GM21360 (cell line): Measurements from ENCODE around the gene NRDE2.
"Not testable (repeated sequence)": the region's sequence is repeated elsewhere in the genome, so short reads cannot be mapped to it uniquely, and the experiment has no call there.

Experiments
- ATAC-seq: cut with Tn5 transposase; IDR thresholded peaks from one replicate; pipeline ENCODE4 v1.9.1; 2021; ENCODE audit warnings: mild to moderate bottlenecking, moderate library complexity; ENCODE audit not compliant: unreplicated experiment

The NRDE2 gene

GRCh38 chr14:90275458-90275814, 56.3 kb downstream of the NRDE2 start:
- no peak for ATAC-seq

GRCh38 chr14:90274808-90275457, 56.8 kb downstream of the NRDE2 start:
- ATAC-seq: no peak

GRCh38 chr14:90274019-90274418, 57.7 kb downstream of the NRDE2 start:
- ATAC-seq: no peak

- no peak for ATAC-seq
Observed at GRCh38 chr14:90273532-90273931, 58.2 kb downstream of the NRDE2 start.

DNA sequence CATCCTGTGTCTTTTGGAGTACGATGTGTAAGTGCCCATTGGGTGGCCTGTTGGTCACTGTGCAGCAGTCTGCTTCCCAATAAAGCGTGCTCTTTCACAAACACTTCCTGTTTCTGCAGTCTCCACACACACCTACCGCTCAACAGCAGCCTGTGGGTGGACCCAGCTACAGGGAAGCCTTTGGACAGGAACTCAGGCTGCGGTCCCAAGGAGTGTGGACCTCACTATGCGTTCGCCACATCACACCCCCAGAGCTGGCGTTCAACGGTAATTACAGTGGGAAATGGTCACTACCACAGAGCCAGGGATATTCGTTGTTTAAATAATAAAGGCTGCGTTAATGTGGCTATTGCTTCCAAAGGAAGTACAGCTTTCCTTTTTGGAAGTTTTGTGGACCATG, 59.2 kb downstream of the NRDE2 start:
- no peak for ATAC-seq

DNA sequence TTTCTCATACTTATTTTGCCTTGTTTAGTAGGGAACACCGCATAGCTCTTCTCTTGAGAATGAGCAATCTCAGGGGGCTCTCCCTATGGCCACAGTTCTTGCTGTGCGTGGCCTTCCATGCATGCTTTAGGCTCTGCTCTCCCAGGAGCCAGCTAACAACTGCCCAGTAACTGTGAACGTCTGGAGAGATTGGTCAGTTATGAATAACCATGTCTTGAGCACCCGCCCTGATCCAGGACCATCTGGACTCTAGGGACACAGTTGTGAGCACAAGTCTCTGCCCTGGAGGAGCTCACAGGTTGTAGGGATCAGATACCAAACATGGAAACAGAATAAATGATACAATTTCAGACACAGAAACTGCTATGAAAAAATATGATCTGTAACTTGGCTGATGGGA, 63.3 kb downstream of the NRDE2 start:
- ATAC-seq: no peak

- no peak for ATAC-seq
Observed at GRCh38 chr14:90266441-90267154, 65.1 kb downstream of the NRDE2 start.

- no peak for ATAC-seq
Observed at GRCh38 chr14:90263748-90264449, 67.8 kb downstream of the NRDE2 start.

DNA sequence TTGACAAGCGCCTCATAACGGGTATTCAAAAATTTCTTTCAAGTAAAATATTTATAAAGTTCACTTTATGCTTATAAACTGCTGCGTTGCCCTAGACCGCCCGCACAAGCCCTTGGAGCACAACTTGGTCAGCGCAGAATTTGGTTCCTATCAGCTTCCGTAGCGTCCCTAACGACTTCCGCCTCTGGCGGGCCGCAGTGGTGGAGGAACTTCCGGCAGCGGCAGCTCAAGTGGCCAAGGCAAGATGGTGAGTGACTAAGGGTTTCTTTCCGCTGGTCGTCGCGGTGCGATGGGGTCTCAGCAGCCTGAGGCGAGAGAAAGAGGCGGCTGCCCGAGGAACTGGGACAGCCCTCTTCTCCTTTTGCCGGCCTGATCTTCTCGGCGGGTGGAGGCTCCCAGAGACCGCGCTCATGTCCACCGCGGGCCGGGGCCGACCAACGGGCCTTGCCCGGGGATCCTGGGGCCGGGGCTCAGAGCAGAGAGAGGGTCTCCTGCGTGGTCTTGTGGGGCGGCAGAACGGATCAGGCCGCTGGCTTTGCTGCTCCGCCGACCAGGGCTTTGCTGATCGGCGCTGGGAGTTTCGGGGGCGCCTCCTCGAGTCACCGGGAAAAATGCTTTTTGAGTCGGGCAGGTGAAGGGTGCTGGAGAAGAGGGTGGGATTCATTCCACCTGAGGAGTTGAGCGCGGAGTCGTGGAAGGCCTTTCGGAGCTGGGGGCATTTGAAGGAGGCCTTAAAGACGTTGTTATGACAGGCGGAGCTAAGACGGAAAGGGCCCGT, 75.2 kb downstream of the NRDE2 start, which contains the start of gene PSMC1:
Gene PSMC1, plus strand, starts transcription at position 200 of the 778 bp plus-strand sequence. Its CDS starts 45 bp downstream, at position 245.
- ATAC-seq: peak; percentile 93

DNA sequence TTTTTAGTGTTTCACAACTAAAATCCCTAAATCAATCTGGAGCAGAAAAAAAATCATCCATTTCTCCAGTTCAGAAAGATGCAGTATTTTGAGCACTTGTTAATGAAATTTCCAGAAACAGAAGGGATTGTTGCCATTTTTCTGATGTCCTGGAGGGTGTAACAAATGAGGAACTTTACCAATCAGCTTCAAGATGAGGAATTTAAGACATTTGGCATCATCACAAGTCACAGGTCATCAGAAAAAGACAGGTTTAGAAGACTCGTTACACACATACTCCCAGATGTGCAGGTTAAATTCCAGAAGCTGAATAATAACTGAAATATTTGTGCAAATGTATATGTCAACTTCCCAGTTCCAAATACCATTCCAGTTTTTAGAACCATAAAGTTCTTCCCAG, 75.9 kb downstream of the NRDE2 start:
- ATAC-seq: no peak

DNA sequence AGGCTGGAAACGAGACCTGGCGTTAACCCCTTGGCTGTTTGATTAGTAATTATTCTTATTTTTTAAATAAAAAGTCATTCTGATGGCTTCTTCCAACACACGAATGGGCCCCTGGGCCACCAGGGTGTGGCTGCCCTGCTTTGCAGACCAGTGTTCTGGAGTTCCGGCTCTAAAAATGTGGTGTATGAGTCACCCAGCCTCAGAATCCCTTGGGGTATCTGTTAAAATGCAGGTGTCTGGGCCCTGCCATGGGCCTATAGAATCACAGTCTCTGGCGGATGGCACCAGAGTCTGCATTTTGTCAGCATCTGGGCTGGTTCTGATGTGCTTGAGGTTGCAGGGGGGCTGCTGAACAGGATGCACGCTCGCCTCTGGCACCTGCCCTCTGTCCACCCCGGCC, 77.9 kb downstream of the NRDE2 start:
- ATAC-seq: no peak

DNA sequence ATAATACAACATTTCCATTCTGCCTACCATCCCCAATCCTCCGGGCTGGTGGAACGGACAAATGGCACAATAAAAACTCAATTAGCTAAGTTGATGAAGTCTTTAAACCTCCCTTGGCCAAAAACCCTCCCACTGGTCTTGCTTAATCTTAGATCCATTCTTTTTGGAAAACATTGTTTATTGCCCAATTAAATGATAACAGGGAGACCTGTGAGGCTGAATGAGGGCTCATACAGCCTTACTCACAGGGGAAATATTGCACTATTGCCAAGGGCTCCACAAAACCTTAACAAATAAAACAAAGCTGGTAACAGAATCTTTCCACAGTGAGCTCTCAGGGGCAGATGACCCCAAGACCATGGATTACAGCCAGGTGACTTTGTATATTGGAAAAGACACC, 83.1 kb downstream of the NRDE2 start:
- ATAC-seq: no peak

DNA sequence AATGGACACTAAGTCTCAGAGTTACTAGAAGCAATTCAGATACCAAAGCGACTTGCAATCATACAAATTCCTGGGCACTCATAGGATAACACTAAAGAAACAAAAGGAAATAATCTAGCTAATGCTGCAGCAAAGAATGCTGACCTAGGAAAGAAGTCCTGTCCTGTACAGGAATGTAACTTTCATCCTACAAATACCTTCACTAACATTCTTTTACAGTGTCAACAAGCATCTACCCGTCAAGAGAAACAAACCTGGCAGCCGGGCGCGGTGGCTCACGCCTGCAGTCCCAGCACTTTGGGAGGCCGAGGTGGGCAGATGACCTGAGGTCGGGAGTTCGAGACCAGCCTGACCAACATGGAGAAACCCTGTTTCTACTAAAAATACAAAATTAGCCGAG, 84.3 kb downstream of the NRDE2 start:
- ATAC-seq: not testable (repeated sequence)

DNA sequence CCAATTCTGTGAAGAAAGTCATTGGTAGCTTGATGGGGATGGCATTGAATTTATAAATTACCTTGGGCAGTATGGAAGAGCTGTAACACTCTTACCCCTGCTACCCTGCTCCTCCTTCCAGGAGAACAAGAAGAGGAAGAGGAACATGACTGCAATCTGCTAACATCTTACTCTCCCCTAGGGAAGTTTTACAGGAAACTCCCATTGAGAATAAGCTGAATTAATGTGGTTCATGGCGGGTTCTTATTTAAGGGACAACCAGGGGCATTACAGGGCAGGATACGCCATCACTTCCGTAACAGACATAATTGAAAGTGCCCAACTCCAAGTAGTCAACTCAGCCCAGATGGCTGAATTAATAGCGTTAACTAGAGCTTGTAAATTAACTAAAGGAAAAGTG, 84.8 kb downstream of the NRDE2 start:
- ATAC-seq: no peak

DNA sequence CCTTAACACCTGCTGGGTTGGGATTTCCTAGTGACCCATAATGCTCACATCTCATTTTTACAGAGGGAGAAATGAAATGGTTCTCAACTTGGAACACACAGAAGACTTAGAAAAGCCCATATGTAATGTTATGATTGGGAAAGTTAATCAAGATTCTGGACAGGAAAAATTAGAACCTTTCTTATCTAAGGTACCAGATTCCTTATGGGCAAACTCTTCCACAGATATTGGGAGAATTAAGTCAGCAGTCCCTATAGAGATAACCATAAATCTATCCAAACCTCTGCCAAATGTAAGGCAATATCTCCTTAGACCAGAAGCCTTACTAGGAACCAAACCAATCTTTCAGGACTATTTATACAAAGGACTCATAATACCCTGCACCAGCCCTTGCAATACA, 89.3 kb downstream of the NRDE2 start:
- ATAC-seq: no peak

GRCh38 chr14:90239139-90239538, 92.6 kb downstream of the NRDE2 start:
- no peak for ATAC-seq

GRCh38 chr14:90235179-90235976, 96.4 kb downstream of the NRDE2 start:
- peak; percentile 52 for ATAC-seq

DNA sequence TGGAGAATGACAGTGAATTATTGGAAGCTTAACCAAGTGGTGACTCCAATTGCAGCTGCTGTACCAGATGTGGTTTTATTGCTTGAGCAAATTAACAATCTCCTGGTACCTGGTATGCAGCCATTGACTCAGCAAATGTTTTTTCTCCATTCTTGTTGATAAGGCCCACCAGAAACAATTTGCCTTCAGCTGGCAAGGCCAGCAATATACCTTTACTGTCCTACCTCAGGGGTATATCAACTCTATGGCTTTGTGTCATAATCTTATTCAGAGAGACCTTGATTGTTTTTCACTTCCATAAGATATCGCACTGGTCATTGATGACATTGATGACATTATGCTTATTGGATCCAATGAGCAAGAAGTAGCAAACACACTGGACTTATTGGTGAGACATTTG, 101.8 kb downstream of the NRDE2 start:
- not testable (repeated sequence) for ATAC-seq

- no peak for ATAC-seq
Observed at GRCh38 chr14:90228478-90228877, 103.3 kb downstream of the NRDE2 start.
